GM12801 (cell line): ENCODE data around the gene C14orf119.

Experiments
- TF ChIP-seq, protein P1 (sequence below): IDR thresholded peaks from one replicate; pipeline ENCODE4 v1.5.1; 2011; ENCODE audit warnings: control low read depth; ENCODE audit not compliant: insufficient read length; ENCODE audit errors: extremely low read depth

The C14orf119 gene

GRCh38 chr14:23146980-23147379 is 51.7 kb downstream of the C14orf119 start:
- TF ChIP-seq, protein P1, sequence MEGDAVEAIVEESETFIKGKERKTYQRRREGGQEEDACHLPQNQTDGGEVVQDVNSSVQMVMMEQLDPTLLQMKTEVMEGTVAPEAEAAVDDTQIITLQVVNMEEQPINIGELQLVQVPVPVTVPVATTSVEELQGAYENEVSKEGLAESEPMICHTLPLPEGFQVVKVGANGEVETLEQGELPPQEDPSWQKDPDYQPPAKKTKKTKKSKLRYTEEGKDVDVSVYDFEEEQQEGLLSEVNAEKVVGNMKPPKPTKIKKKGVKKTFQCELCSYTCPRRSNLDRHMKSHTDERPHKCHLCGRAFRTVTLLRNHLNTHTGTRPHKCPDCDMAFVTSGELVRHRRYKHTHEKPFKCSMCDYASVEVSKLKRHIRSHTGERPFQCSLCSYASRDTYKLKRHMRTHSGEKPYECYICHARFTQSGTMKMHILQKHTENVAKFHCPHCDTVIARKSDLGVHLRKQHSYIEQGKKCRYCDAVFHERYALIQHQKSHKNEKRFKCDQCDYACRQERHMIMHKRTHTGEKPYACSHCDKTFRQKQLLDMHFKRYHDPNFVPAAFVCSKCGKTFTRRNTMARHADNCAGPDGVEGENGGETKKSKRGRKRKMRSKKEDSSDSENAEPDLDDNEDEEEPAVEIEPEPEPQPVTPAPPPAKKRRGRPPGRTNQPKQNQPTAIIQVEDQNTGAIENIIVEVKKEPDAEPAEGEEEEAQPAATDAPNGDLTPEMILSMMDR = no peak

GRCh38 chr14:23147676-23148075 is 52.4 kb downstream of the C14orf119 start:
- TF ChIP-seq, protein P1 = no peak

DNA sequence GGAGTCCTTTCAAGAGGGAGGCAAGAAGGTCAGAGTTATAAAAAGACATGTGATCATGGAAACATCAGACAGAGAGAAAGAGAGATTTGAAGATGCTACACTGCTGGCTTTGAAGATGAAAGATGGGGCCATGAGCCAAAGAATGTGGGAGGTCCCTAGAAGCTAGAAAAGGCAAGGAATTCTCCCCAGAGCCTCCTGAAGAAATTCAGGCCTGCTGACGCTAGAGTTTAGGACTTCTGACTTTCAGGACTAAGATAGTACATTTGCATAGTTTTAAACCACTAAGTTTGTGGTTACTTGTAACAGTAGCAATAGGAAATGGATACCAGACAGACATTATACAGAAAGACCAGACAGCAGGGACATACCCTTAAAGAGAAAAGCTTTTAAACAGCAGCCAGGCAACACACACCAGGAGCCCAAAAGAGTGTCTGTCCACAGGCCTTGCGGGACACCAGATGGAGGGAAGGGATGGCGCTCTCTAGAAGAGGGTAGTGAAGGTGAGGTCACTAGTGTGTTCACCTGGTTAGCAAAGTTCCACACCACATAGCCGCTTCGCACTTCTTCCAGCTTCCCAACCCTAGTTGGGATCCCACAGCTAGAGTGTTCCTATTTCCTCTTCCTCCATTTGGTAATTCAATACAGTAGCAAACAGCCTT is 53.4 kb downstream of the C14orf119 start:
- TF ChIP-seq, protein P1 = no peak

DNA sequence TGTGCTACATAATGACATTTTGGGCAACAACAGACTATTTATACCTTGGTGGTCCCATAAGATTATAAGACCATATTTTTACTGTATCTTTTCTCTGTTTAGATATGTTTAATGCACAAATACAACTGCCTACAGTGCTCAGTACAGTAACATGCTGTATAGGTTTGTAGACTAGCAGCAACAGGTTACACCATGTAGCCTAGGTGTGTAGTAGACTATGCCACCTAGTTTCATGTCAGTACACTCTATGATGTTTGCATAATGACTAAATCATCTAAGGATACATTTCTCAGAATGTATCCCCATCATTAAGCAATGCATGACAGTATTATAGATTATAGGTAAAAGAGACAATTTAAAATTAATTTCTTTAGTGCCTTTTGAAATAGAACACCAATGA is 54.4 kb downstream of the C14orf119 start:
- TF ChIP-seq, protein P1 = no peak
